ENCODE data around the gene SORCS2. TPM values are rescaled to one million over a fixed set of nuclear protein-coding genes. Genes with fewer than 3 reads are reported as not detected.
A peak's percentile ranks its signal among the peaks of the same experiment; 100 is the strongest.

SORCS2 gene
- total and polyA plus RNA-seq, 2 of the 4 experiments (the other 2 are of a cell fraction): 0.36 to 0.62 TPM

GRCh38 chr4:7717946-7718490 is 525.7 kb downstream of the SORCS2 start:
- POLR2A ChIA-PET (ENCODE audit: unreplicated experiment): no interaction called here
- no peak overlapping the region for H2BK5ac ChIP-seq (ENCODE audit: low read depth, low read length, poor library complexity, severe bottlenecking)

More at GRCh38 chr4:7717946-7718490, 525.7 kb downstream of the SORCS2 start:
- no peak overlapping the region for H2BK20ac ChIP-seq (ENCODE audit: low read depth, low read length)
- BruUV-seq (replicated peaks): no TSS peak
- H3K23ac ChIP-seq (ENCODE audit: low read depth, low read length): no peak overlapping the region
- H2AK9ac ChIP-seq (replicated peaks; ENCODE audit: low read depth, low read length, poor library complexity): no peak overlapping the region
- H2BK120ac ChIP-seq (ENCODE audit: low read depth, low read length): no peak overlapping the region
- DNase-seq: no peak
- H4K20me1 ChIP-seq (ENCODE audit: insufficient read depth, low read length): no peaks in the 10 kb centered on the region
- peak overlapping the region; percentile 17 for H2AFZ ChIP-seq (replicated peaks; ENCODE audit: low read length, poor library complexity)
- no peak overlapping the region for H2AK5ac ChIP-seq (ENCODE audit: low read depth, low read length)
- peaks cover 5% of the 10 kb centered on the region for H3K9me3 ChIP-seq (ENCODE audit: control insufficient read depth, insufficient read depth, low read length)
- no peak overlapping the region for H3K4me2 ChIP-seq (ENCODE audit: low read depth, low read length)
- H3K27me3 ChIP-seq (ENCODE audit: control insufficient read depth, insufficient read depth, low read length): peaks cover 33% of the 10 kb centered on the region
- no peak overlapping the region for H4K8ac ChIP-seq (ENCODE audit: low read depth in 2 of 2, low read length in 2 of 2)
- H3K4me3 ChIP-seq (ENCODE audit: insufficient read depth, low read depth, low read length): no peak overlapping the region
- ATAC-seq (ENCODE audit: low read depth): no peak
- no peak overlapping the region for H4K5ac ChIP-seq (ENCODE audit: low read depth, low read length)
- no peak overlapping the region for H4K91ac ChIP-seq (ENCODE audit: insufficient read depth, low read depth, low read length)
- H3K18ac ChIP-seq (ENCODE audit: low read depth, low read length): no peak overlapping the region
- H3K9ac ChIP-seq (ENCODE audit: low read depth, low read length): no peak overlapping the region
- 79% methylated on average over 11 of the region's 24 CpGs; no CpG with 5 or more reads in 1 of the 2 experiments for WGBS, 2 experiments (ENCODE audit: extremely low coverage in 2 of 2, insufficient read length in 1 of 2)
- H3K14ac ChIP-seq (replicated peaks; ENCODE audit: low read depth, low read length): no peak overlapping the region
- H3K36me3 ChIP-seq (ENCODE audit: control insufficient read depth, insufficient read depth, low read length): no peaks in the 10 kb centered on the region
- H3K9me1 ChIP-seq (ENCODE audit: insufficient read depth, low read length): no peaks in the 10 kb centered on the region
- intact Hi-C loops (cut with micrococcal nuclease): no loop called here
- no peaks in the 10 kb centered on the region for H3K79me1 ChIP-seq (ENCODE audit: low read depth in 1 of 2, low read length in 2 of 2)
- H3K27ac ChIP-seq (ENCODE audit: insufficient read depth, low read length): no peak overlapping the region
- CTCF ChIA-PET: no interaction called here
- no peak overlapping the region for H3K56ac ChIP-seq (ENCODE audit: extremely low read depth, insufficient read depth, low read length)
- no peak overlapping the region for H2BK15ac ChIP-seq (ENCODE audit: low read depth, low read length)
- no peak for TF ChIP-seq RAD21 (IDR thresholded peaks at IDR 0.05; ENCODE audit: low read length)
- no peak for TF ChIP-seq RFX5 (IDR thresholded peaks at IDR 0.05; ENCODE audit: low read depth, low read length)
- TF ChIP-seq CTCF (conservative IDR thresholded peaks at IDR 0.05; ENCODE audit: low read depth, low read length): no peak
- no peak for TF ChIP-seq BHLHE40 (IDR thresholded peaks at IDR 0.05; ENCODE audit: low read depth, low read length)
- no peak for TF ChIP-seq SMC3 (IDR thresholded peaks at IDR 0.05; ENCODE audit: low read depth, low read length)
- no peak for TF ChIP-seq USF2 (IDR thresholded peaks at IDR 0.05; ENCODE audit: low read depth, low read length)
- TF ChIP-seq MAZ (IDR thresholded peaks at IDR 0.05; ENCODE audit: borderline replicate concordance, low read depth, low read length): no peak
- TF ChIP-seq ELK1 (IDR thresholded peaks at IDR 0.05; ENCODE audit: borderline replicate concordance, low read depth, low read length): no peak
- TF ChIP-seq MAFK (IDR thresholded peaks at IDR 0.05; ENCODE audit: low read depth, low read length): no peak
- TF ChIP-seq POLR2A (IDR thresholded peaks at IDR 0.05; ENCODE audit: low read depth, low read length): no peak
- no peak for TF ChIP-seq RCOR1 (IDR thresholded peaks at IDR 0.05; ENCODE audit: insufficient replicate concordance, low read length)
- TF ChIP-seq CEBPB (IDR thresholded peaks at IDR 0.05; ENCODE audit: low read depth, low read length): no peak
- TF ChIP-seq MXI1 (IDR thresholded peaks at IDR 0.05; ENCODE audit: borderline replicate concordance, low read depth, low read length): no peak
- no peak for TF ChIP-seq NFE2L2 (IDR thresholded peaks at IDR 0.05; ENCODE audit: low read depth, low read length)
- TF ChIP-seq FOS (IDR thresholded peaks at IDR 0.05; ENCODE audit: low read depth, low read length): no peak
- no peak for TF ChIP-seq CHD1 (IDR thresholded peaks at IDR 0.05; ENCODE audit: low read depth, low read length)
- no peak overlapping the region for H3K4ac ChIP-seq (ENCODE audit: low read depth, low read length)
- in situ Hi-C loops (cut with MboI; ENCODE audit: low sequenced_read_pairs): no loop called here
- dilution Hi-C loops (cut with HindIII; ENCODE audit: low sequenced_read_pairs, unreplicated experiment): no loop called here
- no peaks in the 10 kb centered on the region for H3K4me1 ChIP-seq (ENCODE audit: control insufficient read depth, insufficient read depth, low read length)
